Panc1 (cell line): Measurements from ENCODE around the gene LRRTM2. TPM values are rescaled to one million over a fixed set of nuclear protein-coding genes. Genes with fewer than 3 reads are reported as not detected.

Source experiments
- ATAC-seq: fragments of 200-7000 bp; cut with Tn5 transposase; 2 replicates; pipeline ENCODE4 v1.9.1; 2020; ENCODE audit warnings: mild to moderate bottlenecking, moderate library complexity
- BruUV-seq: library from RNA; stranded (reverse); fragments of 400-500 nt; replicated peaks from 2 replicates; lab custom pipeline; 2021; lab: Mats Ljungman, UMichigan
- CTCF ChIA-PET: fragments of 300-600 bp; sonication (Branson Sonifier 250); formaldehyde crosslinking; loops from one replicate; lab custom pipeline; 2022; ENCODE audit warnings: antibody characterized with exemption; lab: Charles Lee
- POLR2A ChIA-PET: fragments of 300-600 bp; sonication (Branson Sonifier 250); formaldehyde crosslinking; loops from one replicate; lab custom pipeline; 2022; ENCODE audit warnings: antibody characterized with exemption; lab: Charles Lee
- DNase-seq: peaks from one replicate; pipeline ENCODE4 v3.0.0-alpha.2; 2010; ENCODE audit warnings: low read depth, low spot score
- H3K27ac ChIP-seq: 2 replicates; pipeline ENCODE4 v1.5.1; 2011; ENCODE audit warnings: mild to moderate bottlenecking, low read length, inconsistent platforms
- H3K27me3 ChIP-seq: fragments of 200-500 bp; sonication (Bioruptor generic); 2 replicates; pipeline ENCODE4 v1.6.0; 2014; ENCODE audit warnings: low read length, inconsistent platforms; ENCODE audit not compliant: control insufficient read depth, insufficient read depth
- H3K36me3 ChIP-seq: fragments of 200-500 bp; sonication (Bioruptor generic); 2 replicates; pipeline ENCODE4 v1.5.1; 2014; ENCODE audit warnings: inconsistent platforms, mild to moderate bottlenecking, low read length, moderate library complexity; ENCODE audit not compliant: control insufficient read depth, insufficient read depth
- H3K4me1 ChIP-seq: 2 replicates; pipeline ENCODE4 v1.5.1; 2011; ENCODE audit warnings: inconsistent platforms, mild to moderate bottlenecking, low read length, moderate library complexity; ENCODE audit not compliant: control insufficient read depth, insufficient read depth
- H3K4me3 ChIP-seq, 2 experiments: 2 replicates each; pipeline ENCODE4 v1.5.1; 2011 to 2012; ENCODE audit warnings: low read depth in 2 of 2, low read length in 2 of 2, mild to moderate bottlenecking in 2 of 2, inconsistent platforms in 1 of 2, moderate library complexity in 1 of 2
- H3K9me3 ChIP-seq: fragments of 200-500 bp; sonication (Bioruptor generic); 2 replicates; pipeline ENCODE4 v1.5.1; 2014; ENCODE audit warnings: low read depth, mild to moderate bottlenecking, inconsistent platforms, low read length, moderate library complexity; ENCODE audit not compliant: control insufficient read depth, insufficient read depth
- POLR2AphosphoS5 ChIP-seq: IDR thresholded peaks from 2 replicates; pipeline ENCODE4 v1.6.1; 2012; ENCODE audit warnings: mild to moderate bottlenecking, low read depth, low read length, moderate library complexity
- SIN3A ChIP-seq: IDR thresholded peaks from 2 replicates; pipeline ENCODE4 v1.6.1; 2012; ENCODE audit warnings: low read depth, mild to moderate bottlenecking, low read length, moderate library complexity, borderline replicate concordance; ENCODE audit not compliant: insufficient read depth
- TCF7L2 ChIP-seq: IDR thresholded peaks from 2 replicates; pipeline ENCODE4 v1.6.1; 2011; ENCODE audit warnings: mild to moderate bottlenecking, low read depth, low read length, inconsistent platforms
- in situ Hi-C: cut with HindIII; loops from 2 replicates; pipeline ENCODE4 v1.10.0; 2016; ENCODE audit warnings: low sequenced_read_pairs, low pct_unique_long_range_greater_than_20kb
- intact Hi-C: fragments of 100-400 bp; cut with micrococcal nuclease; formaldehyde crosslinking; loops from one replicate; pipeline ENCODE4 v1.10.0; 2022; ENCODE audit not compliant: unreplicated experiment
- total RNA-seq: library from RNA; stranded (reverse); gene quantifications from one replicate; pipeline ENCODE4 v1.2.1, GENCODE V29; 2021; ENCODE audit not compliant: unreplicated experiment
- TF ChIP-seq, protein P1 (sequence below): fragments of 450-650 bp; IDR thresholded peaks from 2 replicates; pipeline ENCODE4 v1.5.1; 2017; ENCODE audit warnings: mild to moderate bottlenecking
- TF ChIP-seq, protein P2 (sequence below), 2 experiments: IDR thresholded peaks; 2 replicates each; pipeline ENCODE4 v1.6.1; 2011 to 2012; ENCODE audit warnings: low read depth in 2 of 2, control low read depth in 1 of 2, low read length in 1 of 2, mild to moderate bottlenecking in 1 of 2, moderate library complexity in 1 of 2; ENCODE audit not compliant: insufficient read depth in 1 of 2

The LRRTM2 gene
- total RNA-seq, 1 experiment from 2014 or later, result not detected

DNA sequence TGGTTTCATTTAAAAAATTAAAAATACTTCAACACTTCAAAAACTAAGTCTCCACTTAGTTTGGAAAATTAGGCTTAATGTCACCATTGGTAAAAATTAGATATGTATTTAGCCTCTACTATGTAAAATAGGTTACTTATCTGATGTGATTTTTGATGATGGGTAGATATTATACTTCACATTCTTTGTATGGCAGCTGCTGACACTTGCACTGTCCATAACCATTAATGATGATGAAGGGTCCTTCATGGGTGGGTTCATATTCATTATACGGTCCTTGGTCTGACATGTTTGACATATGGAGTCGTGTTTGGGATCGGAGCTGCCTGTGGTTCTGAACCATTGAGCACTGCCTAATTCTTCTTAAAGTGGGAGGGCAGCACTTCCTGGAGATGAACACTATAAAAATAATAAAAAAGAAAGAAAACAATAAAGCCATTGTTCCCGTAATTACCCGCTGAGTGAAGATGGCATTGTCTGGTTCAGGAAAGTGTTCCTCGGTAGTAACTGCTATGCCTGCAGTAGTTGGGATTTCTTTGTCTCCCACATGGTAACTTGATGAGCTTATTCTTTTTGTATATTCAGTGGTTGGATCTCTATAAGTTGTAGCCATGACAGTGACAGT, 2.2 kb downstream of the LRRTM2 start:
- ChIA-PET CTCF (no interaction called here), POLR2A (interaction anchor here (0.7 kb wide), 1 partner anchor 88 kb away, joined by 5 read pairs; no protein-coding TSS in a partner anchor)
- DNase-seq (no peak), ATAC-seq (no peak)
- TF ChIP-seq, protein P1, sequence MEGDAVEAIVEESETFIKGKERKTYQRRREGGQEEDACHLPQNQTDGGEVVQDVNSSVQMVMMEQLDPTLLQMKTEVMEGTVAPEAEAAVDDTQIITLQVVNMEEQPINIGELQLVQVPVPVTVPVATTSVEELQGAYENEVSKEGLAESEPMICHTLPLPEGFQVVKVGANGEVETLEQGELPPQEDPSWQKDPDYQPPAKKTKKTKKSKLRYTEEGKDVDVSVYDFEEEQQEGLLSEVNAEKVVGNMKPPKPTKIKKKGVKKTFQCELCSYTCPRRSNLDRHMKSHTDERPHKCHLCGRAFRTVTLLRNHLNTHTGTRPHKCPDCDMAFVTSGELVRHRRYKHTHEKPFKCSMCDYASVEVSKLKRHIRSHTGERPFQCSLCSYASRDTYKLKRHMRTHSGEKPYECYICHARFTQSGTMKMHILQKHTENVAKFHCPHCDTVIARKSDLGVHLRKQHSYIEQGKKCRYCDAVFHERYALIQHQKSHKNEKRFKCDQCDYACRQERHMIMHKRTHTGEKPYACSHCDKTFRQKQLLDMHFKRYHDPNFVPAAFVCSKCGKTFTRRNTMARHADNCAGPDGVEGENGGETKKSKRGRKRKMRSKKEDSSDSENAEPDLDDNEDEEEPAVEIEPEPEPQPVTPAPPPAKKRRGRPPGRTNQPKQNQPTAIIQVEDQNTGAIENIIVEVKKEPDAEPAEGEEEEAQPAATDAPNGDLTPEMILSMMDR, result no peak
- TF ChIP-seq TCF7L2 (no peak), SIN3A (no peak), POLR2AphosphoS5 (no peak)
- TF ChIP-seq, protein P2, sequence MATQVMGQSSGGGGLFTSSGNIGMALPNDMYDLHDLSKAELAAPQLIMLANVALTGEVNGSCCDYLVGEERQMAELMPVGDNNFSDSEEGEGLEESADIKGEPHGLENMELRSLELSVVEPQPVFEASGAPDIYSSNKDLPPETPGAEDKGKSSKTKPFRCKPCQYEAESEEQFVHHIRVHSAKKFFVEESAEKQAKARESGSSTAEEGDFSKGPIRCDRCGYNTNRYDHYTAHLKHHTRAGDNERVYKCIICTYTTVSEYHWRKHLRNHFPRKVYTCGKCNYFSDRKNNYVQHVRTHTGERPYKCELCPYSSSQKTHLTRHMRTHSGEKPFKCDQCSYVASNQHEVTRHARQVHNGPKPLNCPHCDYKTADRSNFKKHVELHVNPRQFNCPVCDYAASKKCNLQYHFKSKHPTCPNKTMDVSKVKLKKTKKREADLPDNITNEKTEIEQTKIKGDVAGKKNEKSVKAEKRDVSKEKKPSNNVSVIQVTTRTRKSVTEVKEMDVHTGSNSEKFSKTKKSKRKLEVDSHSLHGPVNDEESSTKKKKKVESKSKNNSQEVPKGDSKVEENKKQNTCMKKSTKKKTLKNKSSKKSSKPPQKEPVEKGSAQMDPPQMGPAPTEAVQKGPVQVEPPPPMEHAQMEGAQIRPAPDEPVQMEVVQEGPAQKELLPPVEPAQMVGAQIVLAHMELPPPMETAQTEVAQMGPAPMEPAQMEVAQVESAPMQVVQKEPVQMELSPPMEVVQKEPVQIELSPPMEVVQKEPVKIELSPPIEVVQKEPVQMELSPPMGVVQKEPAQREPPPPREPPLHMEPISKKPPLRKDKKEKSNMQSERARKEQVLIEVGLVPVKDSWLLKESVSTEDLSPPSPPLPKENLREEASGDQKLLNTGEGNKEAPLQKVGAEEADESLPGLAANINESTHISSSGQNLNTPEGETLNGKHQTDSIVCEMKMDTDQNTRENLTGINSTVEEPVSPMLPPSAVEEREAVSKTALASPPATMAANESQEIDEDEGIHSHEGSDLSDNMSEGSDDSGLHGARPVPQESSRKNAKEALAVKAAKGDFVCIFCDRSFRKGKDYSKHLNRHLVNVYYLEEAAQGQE (IDR thresholded peaks at IDR 0.05; ENCODE audit: insufficient read depth in 1 of 2, low read depth in 2 of 2, low read length in 1 of 2), result no peak
- in situ Hi-C loops (no loop called here), intact Hi-C loops (no loop called here)
- Histone ChIP-seq H3K36me3 (no peaks in the 10 kb centered on the region), H3K4me1 (peaks cover 30% of the 10 kb centered on the region), H3K27ac (no peak overlapping the region), H3K27me3 (no peaks in the 10 kb centered on the region), H3K4me3 (no peak overlapping the region), H3K9me3 (no peaks in the 10 kb centered on the region)
- BruUV-seq, result no TSS peak

DNA sequence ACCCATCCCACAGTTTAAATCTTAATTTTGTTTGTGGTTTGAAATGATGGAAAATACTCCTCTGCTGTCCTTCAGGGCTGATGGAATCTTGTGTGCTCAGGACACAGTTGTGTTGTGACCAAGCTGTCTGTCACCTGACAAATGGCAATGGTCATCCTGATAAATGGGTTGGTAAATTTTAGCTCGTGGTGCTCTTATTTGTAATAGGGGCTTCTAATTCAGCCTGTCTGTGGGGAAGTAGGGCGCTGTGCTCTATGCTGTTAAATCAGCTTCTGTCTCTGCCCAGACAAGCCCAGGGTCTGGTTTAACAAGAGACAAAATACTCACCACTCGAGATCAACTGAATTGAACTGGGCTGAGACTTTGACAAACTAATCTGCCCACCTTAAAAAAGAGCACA, 4.5 kb downstream of the LRRTM2 start:
- ATAC-seq (no peak), DNase-seq (no peak)
- CTCF ChIA-PET, result no interaction called here
- no peaks in the 10 kb centered on the region for H3K9me3 ChIP-seq
- H3K27ac ChIP-seq, result no peak overlapping the region
- BruUV-seq, result no TSS peak
- H3K4me1 ChIP-seq, result peaks cover 30% of the 10 kb centered on the region
- intact Hi-C loops, result no loop called here
- H3K27me3 ChIP-seq, result no peaks in the 10 kb centered on the region
- no peak overlapping the region for H3K4me3 ChIP-seq
- POLR2A ChIA-PET, result no interaction called here
- in situ Hi-C loops, result no loop called here
- H3K36me3 ChIP-seq, result no peaks in the 10 kb centered on the region
- no peak for TF ChIP-seq TCF7L2
- no peak for TF ChIP-seq POLR2AphosphoS5
- no peak for TF ChIP-seq SIN3A
- TF ChIP-seq, protein P1, result no peak
- TF ChIP-seq, protein P2 (IDR thresholded peaks at IDR 0.05; ENCODE audit: insufficient read depth in 1 of 2, low read depth in 2 of 2, low read length in 1 of 2), result no peak
